ENCODE data around the gene TTBK1. TPM values are rescaled to one million over a fixed set of nuclear protein-coding genes. Genes with fewer than 3 reads are reported as not detected.

TTBK1 gene
- total RNA-seq, 4 donors from 2014 or later = not detected

DNA sequence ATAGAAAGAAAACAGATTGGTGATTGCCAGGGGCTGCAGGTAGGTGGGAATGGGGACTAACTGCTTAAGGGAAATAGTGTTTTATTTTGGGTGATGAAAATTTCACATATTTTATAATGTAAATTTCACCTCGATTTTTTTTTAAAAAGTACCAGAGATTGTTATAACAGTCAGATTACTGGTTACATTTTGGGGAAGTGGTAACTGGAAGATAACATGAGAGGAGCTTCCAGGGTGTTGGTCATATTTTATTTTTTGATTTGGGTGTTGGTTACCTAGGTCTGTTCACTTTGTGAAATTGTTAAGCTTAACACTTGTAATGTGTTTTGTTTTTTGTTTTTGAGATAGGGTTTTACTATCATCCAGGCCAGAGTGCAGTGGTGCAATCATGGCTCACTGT lies 82.6 kb downstream of the TTBK1 start:
- WGBS = 73% methylated on average over 1 of the region's 1 CpG

DNA sequence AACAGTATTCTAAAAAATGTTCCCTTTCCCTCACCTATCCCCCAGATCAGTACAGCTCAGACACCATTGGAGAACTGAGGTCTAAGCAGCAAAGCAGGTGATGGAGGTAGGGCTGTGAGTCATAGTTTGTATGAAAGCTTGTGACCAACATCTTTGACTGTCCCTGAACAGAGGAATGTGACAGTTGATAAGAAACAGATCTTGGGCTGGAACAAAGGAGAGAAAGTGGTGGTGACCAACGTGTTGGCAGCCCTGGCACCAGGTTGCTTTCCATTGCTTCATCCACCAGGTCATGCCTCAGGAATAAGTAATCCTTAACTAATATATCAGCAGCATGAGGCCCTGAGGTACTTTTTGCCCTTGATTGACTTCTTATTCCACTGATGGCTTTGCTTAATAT lies 85.2 kb downstream of the TTBK1 start:
- Histone ChIP-seq H3K4me1 (no peaks in the 10 kb centered on the region), H3K4me3 (no peak overlapping the region), H3K27me3 (no peaks in the 10 kb centered on the region), H3K36me3 (peaks cover 8% of the 10 kb centered on the region), H3K9me3 (no peaks in the 10 kb centered on the region), H3K27ac (no peak overlapping the region)
- DNase-seq (ENCODE audit: low spot score in 2 of 2) = no peak
- TF ChIP-seq EP300 (IDR thresholded peaks at IDR 0.05) = no peak
- no peak for TF ChIP-seq POLR2AphosphoS5 (IDR thresholded peaks at IDR 0.05)
- TF ChIP-seq, protein P1, sequence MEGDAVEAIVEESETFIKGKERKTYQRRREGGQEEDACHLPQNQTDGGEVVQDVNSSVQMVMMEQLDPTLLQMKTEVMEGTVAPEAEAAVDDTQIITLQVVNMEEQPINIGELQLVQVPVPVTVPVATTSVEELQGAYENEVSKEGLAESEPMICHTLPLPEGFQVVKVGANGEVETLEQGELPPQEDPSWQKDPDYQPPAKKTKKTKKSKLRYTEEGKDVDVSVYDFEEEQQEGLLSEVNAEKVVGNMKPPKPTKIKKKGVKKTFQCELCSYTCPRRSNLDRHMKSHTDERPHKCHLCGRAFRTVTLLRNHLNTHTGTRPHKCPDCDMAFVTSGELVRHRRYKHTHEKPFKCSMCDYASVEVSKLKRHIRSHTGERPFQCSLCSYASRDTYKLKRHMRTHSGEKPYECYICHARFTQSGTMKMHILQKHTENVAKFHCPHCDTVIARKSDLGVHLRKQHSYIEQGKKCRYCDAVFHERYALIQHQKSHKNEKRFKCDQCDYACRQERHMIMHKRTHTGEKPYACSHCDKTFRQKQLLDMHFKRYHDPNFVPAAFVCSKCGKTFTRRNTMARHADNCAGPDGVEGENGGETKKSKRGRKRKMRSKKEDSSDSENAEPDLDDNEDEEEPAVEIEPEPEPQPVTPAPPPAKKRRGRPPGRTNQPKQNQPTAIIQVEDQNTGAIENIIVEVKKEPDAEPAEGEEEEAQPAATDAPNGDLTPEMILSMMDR (IDR thresholded peaks at IDR 0.05) = no peak
- no peak for TF ChIP-seq POLR2A (IDR thresholded peaks at IDR 0.05)
- 56% methylated on average over 1 of the region's 1 CpG for WGBS

More for the DNA sequence above, 82.6 kb downstream of the TTBK1 start:
- Histone ChIP-seq H3K36me3 (peaks cover 8% of the 10 kb centered on the region), H3K27ac (no peak overlapping the region), H3K4me3 (no peak overlapping the region), H3K9me3 (no peaks in the 10 kb centered on the region), H3K27me3 (no peaks in the 10 kb centered on the region), H3K4me1 (no peaks in the 10 kb centered on the region)
- TF ChIP-seq POLR2A (IDR thresholded peaks at IDR 0.05) = no peak
- TF ChIP-seq POLR2AphosphoS5 (IDR thresholded peaks at IDR 0.05) = no peak
- TF ChIP-seq, protein P1 (IDR thresholded peaks at IDR 0.05) = no peak
- no peak for TF ChIP-seq EP300 (IDR thresholded peaks at IDR 0.05)
- DNase-seq (ENCODE audit: low spot score in 2 of 2) = no peak

DNA sequence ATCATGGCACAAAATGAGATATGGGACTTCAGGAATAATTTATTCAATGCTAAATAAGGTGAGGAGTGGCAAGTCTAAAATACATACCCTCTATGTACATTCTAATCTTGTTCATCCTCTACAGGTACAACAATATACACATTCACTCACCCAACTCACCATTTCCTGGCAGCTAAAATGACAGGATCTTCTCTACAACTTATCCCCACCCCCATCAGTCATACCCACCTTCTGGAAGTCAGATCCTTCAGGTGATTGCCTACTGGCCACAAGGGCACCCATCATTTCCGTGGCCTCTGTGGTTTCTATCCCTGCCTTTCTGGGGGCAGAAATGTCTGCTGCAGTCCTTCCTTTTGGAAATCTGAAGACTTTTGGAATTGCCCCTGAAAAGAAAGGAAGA lies 88.2 kb downstream of the TTBK1 start:
- no peak overlapping the region for H3K4me3 ChIP-seq
- no peaks in the 10 kb centered on the region for H3K9me3 ChIP-seq
- H3K4me1 ChIP-seq = no peaks in the 10 kb centered on the region
- no peaks in the 10 kb centered on the region for H3K27me3 ChIP-seq
- no peak for TF ChIP-seq POLR2A (IDR thresholded peaks at IDR 0.05)
- no peak for TF ChIP-seq EP300 (IDR thresholded peaks at IDR 0.05)
- no peak for TF ChIP-seq POLR2AphosphoS5 (IDR thresholded peaks at IDR 0.05)
- H3K27ac ChIP-seq = no peak overlapping the region
- 72% methylated on average over 1 of the region's 1 CpG for WGBS
- no peak for DNase-seq (ENCODE audit: low spot score in 2 of 2)
- H3K36me3 ChIP-seq = peaks cover 4% of the 10 kb centered on the region

DNA sequence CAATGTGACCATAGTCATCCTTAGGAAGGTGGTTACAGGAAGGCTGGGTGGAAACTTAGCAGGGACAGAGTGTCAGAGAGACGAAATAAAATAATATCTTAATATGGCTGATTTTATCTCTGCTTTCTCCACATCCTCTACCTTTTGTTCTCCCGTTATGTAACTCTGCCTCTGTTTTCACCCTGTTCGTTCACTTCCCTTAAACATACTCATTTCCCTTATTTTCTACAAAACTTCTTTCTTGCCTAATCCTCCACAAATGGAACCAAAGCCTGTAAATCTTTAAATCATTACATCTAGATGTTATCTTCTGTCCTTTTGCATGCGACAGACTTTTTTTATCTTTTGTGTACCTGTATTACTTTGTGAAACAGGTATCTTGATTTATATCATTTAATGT lies 88.6 kb downstream of the TTBK1 start:
- H3K36me3 ChIP-seq = peaks cover 2% of the 10 kb centered on the region
- no peak overlapping the region for H3K4me3 ChIP-seq
- WGBS = 76% methylated on average over 4 of the region's 4 CpGs
- no peak for DNase-seq (ENCODE audit: low spot score in 2 of 2)
- no peaks in the 10 kb centered on the region for H3K27me3 ChIP-seq
- no peaks in the 10 kb centered on the region for H3K9me3 ChIP-seq
- H3K4me1 ChIP-seq = no peaks in the 10 kb centered on the region
- H3K27ac ChIP-seq = no peak overlapping the region
- TF ChIP-seq, protein P1 (IDR thresholded peaks at IDR 0.05) = no peak
- TF ChIP-seq POLR2A (IDR thresholded peaks at IDR 0.05) (no peak), EP300 (IDR thresholded peaks at IDR 0.05) (no peak), POLR2AphosphoS5 (IDR thresholded peaks at IDR 0.05) (no peak)

DNA sequence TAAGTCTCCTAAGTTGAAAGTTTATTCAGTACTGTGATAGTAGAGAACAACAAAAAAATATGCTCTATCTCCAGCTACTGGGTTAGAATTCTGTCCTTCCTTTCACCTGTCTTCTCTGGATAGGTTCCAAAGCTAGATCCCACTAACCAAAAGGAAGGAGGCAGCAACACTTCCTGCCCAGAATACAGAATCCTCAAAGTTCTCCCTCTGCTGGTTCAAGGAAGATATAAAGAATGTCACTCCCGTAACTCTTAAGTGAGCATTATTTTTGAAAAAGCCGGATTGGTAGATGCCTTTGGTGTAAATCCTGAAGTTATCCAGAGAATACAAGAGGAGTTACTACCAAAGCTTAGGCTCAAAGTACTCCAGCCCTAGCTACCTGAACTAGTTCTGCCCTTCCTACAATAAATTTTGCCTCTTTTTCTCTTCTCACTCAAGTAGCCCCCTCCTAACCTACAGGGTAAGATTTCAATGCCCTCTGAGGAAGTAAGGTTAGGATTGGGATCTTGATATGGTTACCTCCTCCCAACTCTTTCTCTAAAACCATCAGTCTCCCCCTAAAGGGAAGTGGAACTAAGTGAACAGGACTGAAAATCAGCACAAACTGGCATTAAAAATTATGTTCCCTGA lies 91.3 kb downstream of the TTBK1 start:
- H3K4me3 ChIP-seq = no peak overlapping the region
- H3K36me3 ChIP-seq = peaks cover 27% of the 10 kb centered on the region
- no peaks in the 10 kb centered on the region for H3K9me3 ChIP-seq
- 45% methylated on average over 2 of the region's 2 CpGs for WGBS
- no peaks in the 10 kb centered on the region for H3K4me1 ChIP-seq
- no peaks in the 10 kb centered on the region for H3K27me3 ChIP-seq
- no peak for DNase-seq (ENCODE audit: low spot score in 2 of 2)
- H3K27ac ChIP-seq = no peak overlapping the region
- TF ChIP-seq EP300 (IDR thresholded peaks at IDR 0.05) = no peak
- TF ChIP-seq, protein P1 (IDR thresholded peaks at IDR 0.05) = peak; percentile 5 to 25

DNA sequence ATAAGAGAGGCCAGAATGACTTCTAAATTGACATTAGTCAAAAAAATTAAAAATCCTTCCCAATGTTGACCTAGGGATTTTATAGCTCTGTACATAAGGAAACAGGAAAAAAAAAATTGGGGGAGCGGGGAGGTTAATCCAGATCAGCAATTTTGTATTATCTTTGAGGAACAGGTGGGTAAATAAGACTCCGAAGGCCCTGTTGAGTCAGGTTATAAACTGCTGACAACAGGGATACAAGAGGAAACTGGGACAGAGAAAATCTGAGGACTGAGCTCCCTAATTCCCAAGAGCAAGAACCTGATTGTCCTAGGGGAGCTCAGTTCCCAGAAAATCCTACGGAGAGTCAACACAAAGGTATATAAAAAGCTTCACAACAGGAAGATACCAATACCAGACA lies 92.2 kb downstream of the TTBK1 start:
- H3K9me3 ChIP-seq = no peaks in the 10 kb centered on the region
- DNase-seq (ENCODE audit: low spot score in 2 of 2) = no peak
- H3K4me3 ChIP-seq = no peak overlapping the region
- H3K27me3 ChIP-seq = no peaks in the 10 kb centered on the region
- 89% methylated on average over 3 of the region's 3 CpGs for WGBS
- H3K4me1 ChIP-seq = no peaks in the 10 kb centered on the region
- TF ChIP-seq POLR2AphosphoS5 (IDR thresholded peaks at IDR 0.05) = no peak
- TF ChIP-seq, protein P1 (IDR thresholded peaks at IDR 0.05) = no peak
- no peak for TF ChIP-seq POLR2A (IDR thresholded peaks at IDR 0.05)
- TF ChIP-seq EP300 (IDR thresholded peaks at IDR 0.05) = no peak
- peaks cover 36% of the 10 kb centered on the region for H3K36me3 ChIP-seq
- H3K27ac ChIP-seq = no peak overlapping the region

Data from suprapubic skin (tissue), 4 donors.